Measurements from ENCODE around the gene GABBR2. TPM values are rescaled to one million over a fixed set of nuclear protein-coding genes. Genes with fewer than 3 reads are reported as not detected.

Gene GABBR2
- total and polyA plus RNA-seq, 9 of the 15 experiments (the other 6 are each of a cell fraction or from before 2014, with no cell fraction given), result 0.15 to 1.9 (median 0.32) TPM

- TF ChIP-seq RREB1 (CRISPR knock-in tag; IDR thresholded peaks at IDR 0.05) (no peak), SREBF1 (IDR thresholded peaks at IDR 0.05; ENCODE audit: borderline replicate concordance, low read depth, low read length) (no peak), ZNF324 (CRISPR knock-in tag; IDR thresholded peaks at IDR 0.05) (no peak), PATZ1 (CRISPR knock-in tag; IDR thresholded peaks at IDR 0.05; ENCODE audit: borderline replicate concordance) (no peak), DLX4 (CRISPR knock-in tag; IDR thresholded peaks at IDR 0.05) (no peak), BRD9 (IDR thresholded peaks at IDR 0.05; ENCODE audit: low read depth, partially characterized antibody) (no peak), RBFOX2 (IDR thresholded peaks at IDR 0.05; ENCODE audit: low read depth, low read length) (peak; percentile 24; the same call in 1 of the 2 replicates), ZNF76 (CRISPR knock-in tag; IDR thresholded peaks at IDR 0.05; ENCODE audit: borderline replicate concordance) (no peak), RCOR1 (IDR thresholded peaks at IDR 0.05; ENCODE audit: borderline replicate concordance in 1 of 2, low read depth in 2 of 2, low read length in 2 of 2) (peak in 1 of 2 experiments; percentile 66; a peak in 2 of 4 replicates), ZNF592 (IDR thresholded peaks at IDR 0.05) (peak; percentile 77), SREBF2 (CRISPR knock-in tag; IDR thresholded peaks at IDR 0.05) (no peak), SMARCA5 (IDR thresholded peaks at IDR 0.05) (no peak), CXXC5 (CRISPR knock-in tag; IDR thresholded peaks at IDR 0.05) (0 out of 2 replicates have a peak, but pooled peaks have one; percentile 35), FUS (optimal IDR thresholded peaks at IDR 0.05; ENCODE audit: low read depth, low read length) (no peak)
These were observed 382.1 kb downstream of the GABBR2 start (continued) for GRCh38 chr9:98326459-98327248.

All from K562 (cell line).